Measurements from ENCODE around the gene GLYATL3.

GLYATL3 gene

DNA sequence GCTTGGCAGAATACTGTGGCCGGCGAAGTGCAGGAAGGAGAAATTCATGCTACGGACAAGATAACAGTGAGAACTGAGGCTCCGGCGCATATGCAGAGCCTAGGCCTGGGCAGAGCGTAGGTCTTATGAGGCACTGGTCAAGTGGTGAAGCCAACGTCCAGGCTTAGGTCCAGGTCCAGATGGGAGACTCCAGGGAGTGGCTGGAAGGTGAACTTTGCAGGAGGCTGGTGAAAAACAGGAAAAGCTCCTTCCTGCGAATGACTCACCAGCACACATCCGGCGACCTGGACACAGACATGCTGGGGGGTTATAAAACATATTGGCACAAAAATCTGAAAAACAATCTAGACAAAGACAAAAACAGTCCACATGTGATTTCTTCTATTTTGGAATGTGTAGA lies 66.1 kb downstream of the GLYATL3 start:
- DNase-seq (ENCODE audit: extremely low spot score) = no peak
- TF ChIP-seq, protein P1, sequence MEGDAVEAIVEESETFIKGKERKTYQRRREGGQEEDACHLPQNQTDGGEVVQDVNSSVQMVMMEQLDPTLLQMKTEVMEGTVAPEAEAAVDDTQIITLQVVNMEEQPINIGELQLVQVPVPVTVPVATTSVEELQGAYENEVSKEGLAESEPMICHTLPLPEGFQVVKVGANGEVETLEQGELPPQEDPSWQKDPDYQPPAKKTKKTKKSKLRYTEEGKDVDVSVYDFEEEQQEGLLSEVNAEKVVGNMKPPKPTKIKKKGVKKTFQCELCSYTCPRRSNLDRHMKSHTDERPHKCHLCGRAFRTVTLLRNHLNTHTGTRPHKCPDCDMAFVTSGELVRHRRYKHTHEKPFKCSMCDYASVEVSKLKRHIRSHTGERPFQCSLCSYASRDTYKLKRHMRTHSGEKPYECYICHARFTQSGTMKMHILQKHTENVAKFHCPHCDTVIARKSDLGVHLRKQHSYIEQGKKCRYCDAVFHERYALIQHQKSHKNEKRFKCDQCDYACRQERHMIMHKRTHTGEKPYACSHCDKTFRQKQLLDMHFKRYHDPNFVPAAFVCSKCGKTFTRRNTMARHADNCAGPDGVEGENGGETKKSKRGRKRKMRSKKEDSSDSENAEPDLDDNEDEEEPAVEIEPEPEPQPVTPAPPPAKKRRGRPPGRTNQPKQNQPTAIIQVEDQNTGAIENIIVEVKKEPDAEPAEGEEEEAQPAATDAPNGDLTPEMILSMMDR (IDR thresholded peaks at IDR 0.05; ENCODE audit: control extremely low read depth, extremely low read depth, low read depth, missing control alignments) = no peak
- POLR2A ChIA-PET = no interaction called here
- CTCF ChIA-PET = interaction anchor here (0.9 to 1.5 kb wide), 6 partner anchors 8 to 57 kb away, joined by 3 to 6 read pairs (median 3); no protein-coding TSS in a partner anchor

DNA sequence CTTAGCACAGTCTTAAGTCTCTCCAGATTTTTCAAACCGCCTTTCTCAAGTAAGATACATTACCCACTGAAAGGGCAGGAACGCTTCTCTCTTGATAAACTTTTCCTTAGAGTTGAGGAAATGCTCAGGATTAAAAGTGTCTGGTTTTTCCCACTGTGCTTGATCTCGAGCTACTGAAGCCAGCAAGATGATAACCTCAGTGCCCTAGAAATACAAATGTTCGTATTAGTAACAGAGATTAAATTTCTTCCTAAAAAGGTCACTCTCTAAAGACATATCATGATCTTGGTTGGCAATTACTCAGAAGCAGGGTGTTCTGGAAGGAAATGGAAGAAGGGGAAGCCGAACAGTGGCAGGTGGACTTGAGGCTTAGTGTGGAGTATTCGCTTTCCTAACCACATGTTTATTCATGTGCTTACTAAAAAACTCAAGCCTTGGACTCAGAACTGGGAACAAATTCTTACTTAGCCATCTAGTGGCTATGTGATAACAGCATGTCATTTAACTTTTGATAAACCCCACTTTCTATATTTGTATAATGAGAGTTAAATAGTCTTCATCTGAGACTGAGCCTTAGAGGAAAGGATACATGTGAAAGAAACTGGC lies 70.9 kb downstream of the GLYATL3 start:
- ChIA-PET POLR2A (no interaction called here), CTCF (no interaction called here)
- no peak for DNase-seq (ENCODE audit: extremely low spot score)
- TF ChIP-seq, protein P1 (IDR thresholded peaks at IDR 0.05; ENCODE audit: control extremely low read depth, extremely low read depth, low read depth, missing control alignments) = no peak

DNA sequence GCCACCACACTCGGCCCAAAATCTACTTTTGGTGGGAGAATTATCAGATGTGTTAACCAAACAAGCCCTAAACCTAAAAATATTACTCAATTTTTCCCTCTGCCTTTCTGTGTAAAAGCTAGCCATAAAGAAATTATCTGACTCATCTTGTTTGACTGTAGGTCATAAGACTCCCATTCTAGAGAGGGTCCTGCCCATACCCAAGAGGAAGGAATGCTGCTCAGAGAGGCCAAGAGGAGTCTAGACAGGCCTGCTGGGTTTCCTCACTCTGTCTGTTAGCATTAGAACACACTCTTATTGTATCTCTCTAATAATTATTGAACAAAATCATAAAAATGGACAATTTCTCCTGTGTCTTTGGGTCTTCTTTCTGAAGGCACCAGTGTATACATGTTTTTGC lies 76.9 kb downstream of the GLYATL3 start:
- ChIA-PET CTCF (interaction anchor here (1.0 kb wide), 1 partner anchor 33 kb away, joined by 3 read pairs; no protein-coding TSS in a partner anchor), POLR2A (no interaction called here)
- no peak for DNase-seq (ENCODE audit: extremely low spot score)
- TF ChIP-seq, protein P1 (IDR thresholded peaks at IDR 0.05; ENCODE audit: control extremely low read depth, extremely low read depth, low read depth, missing control alignments) = no peak

Data from GM10248 (cell line).